ENCODE measurements around the gene DDIT3. TPM values are rescaled to one million over a fixed set of nuclear protein-coding genes. Genes with fewer than 3 reads are reported as not detected.

The DDIT3 gene
- total and polyA plus RNA-seq, 2 of the 8 experiments (the other 6 are each of a cell fraction or from before 2014, with no cell fraction given), result 4.9 to 5.7 TPM

DNA sequence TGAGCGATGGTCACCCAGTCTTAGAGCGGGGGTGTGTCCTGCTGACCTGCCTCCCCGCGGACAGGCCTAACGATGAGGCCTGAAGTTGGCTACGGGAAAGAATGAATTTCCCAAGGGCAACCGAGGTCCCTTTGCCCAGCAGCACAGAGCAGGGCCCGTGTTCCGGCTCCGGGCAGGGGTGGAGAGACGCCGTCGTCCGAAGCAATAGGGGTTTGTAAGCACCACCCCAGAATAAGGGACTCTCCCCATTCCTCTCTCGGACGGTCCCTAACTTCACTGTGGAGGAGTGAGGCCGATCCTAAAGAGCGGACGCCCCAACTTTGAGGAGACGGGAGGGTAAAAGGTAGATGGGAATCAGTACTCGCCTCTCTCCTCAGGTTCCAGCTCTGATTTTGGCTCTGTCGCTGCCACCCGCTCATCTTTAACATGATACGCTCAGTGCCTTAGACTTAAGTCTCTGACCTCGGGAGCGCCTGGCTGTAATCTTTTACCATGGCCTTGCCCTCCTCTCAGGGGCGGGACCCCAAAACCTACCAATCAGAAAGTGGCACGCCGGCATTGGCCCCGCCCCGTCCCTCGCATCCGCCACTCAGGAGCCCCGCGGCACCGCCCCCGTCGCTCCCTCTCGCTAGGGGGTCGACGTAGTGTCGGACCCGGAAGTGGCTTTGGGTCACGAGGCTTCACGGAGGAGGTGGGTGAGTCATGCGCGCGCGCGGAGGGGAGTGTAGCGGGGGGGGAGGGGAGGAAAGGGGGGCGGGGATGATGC is at the start of gene DDIT3 (continued):
- no peak for TF ChIP-seq POU5F1 (IDR thresholded peaks at IDR 0.05; ENCODE audit: low read depth, low read length)
- no peak for TF ChIP-seq ZNF274 (IDR thresholded peaks at IDR 0.05; ENCODE audit: borderline replicate concordance, extremely low read depth, low read length)
- TF ChIP-seq, protein P1, sequence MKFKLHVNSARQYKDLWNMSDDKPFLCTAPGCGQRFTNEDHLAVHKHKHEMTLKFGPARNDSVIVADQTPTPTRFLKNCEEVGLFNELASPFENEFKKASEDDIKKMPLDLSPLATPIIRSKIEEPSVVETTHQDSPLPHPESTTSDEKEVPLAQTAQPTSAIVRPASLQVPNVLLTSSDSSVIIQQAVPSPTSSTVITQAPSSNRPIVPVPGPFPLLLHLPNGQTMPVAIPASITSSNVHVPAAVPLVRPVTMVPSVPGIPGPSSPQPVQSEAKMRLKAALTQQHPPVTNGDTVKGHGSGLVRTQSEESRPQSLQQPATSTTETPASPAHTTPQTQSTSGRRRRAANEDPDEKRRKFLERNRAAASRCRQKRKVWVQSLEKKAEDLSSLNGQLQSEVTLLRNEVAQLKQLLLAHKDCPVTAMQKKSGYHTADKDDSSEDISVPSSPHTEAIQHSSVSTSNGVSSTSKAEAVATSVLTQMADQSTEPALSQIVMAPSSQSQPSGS (IDR thresholded peaks at IDR 0.05; ENCODE audit: low read length), result no peak; the same call in 1 of the 2 replicates
- no peak for TF ChIP-seq CEBPB (IDR thresholded peaks at IDR 0.05; ENCODE audit: low read depth, low read length)
- no peak for TF ChIP-seq TCF12 (IDR thresholded peaks at IDR 0.05; ENCODE audit: low read depth, low read length)
- peak; percentile 72 for TF ChIP-seq CREB1 (IDR thresholded peaks at IDR 0.05)
- TF ChIP-seq EGR1 (IDR thresholded peaks at IDR 0.05; ENCODE audit: borderline replicate concordance, low read depth, low read length), result peak; percentile 73
- peak; percentile 79; the same call in 1 of the 2 replicates for TF ChIP-seq SP1 (IDR thresholded peaks at IDR 0.05; ENCODE audit: low read depth, low read length)
- no peak for TF ChIP-seq KDM5A (IDR thresholded peaks at IDR 0.05; ENCODE audit: low read length)
- no peak for TF ChIP-seq NRF1 (IDR thresholded peaks at IDR 0.05; ENCODE audit: low read depth, low read length)
- peak; percentile 27; the same call in 1 of the 2 replicates for TF ChIP-seq CHD1 (IDR thresholded peaks at IDR 0.05; ENCODE audit: low read depth, low read length)
- no peak for TF ChIP-seq FOSL1 (IDR thresholded peaks at IDR 0.05; ENCODE audit: insufficient read depth, low read depth, low read length)
- TF ChIP-seq SIN3A (conservative IDR thresholded peaks at IDR 0.05 in 1 of 2, IDR thresholded peaks at IDR 0.05 in 1 of 2; ENCODE audit: low read depth in 1 of 2, low read length in 2 of 2), result peak; percentile 65 to 86; a peak in 2 of 4 replicates
- TF ChIP-seq CTBP2 (IDR thresholded peaks at IDR 0.05; ENCODE audit: borderline replicate concordance, insufficient read depth, insufficient read length, low read length), result no peak
- TF ChIP-seq POLR2AphosphoS5 (IDR thresholded peaks at IDR 0.05; ENCODE audit: low read depth, low read length), result peak; percentile 96
- TF ChIP-seq RAD21 (IDR thresholded peaks at IDR 0.05 in 1 of 2, conservative IDR thresholded peaks at IDR 0.05 in 1 of 2; ENCODE audit: low read depth in 2 of 2, low read length in 2 of 2), result no peak
- TF ChIP-seq GTF2F1 (IDR thresholded peaks at IDR 0.05; ENCODE audit: borderline replicate concordance, low read depth, low read length), result peak; percentile 82
- TF ChIP-seq SRF (IDR thresholded peaks at IDR 0.05; ENCODE audit: low read depth, low read length), result no peak
- TF ChIP-seq TAF7 (optimal IDR thresholded peaks at IDR 0.05; ENCODE audit: borderline replicate concordance, low read depth, low read length), result peak; percentile 95
- TF ChIP-seq CTCF (IDR thresholded peaks at IDR 0.05; ENCODE audit: control extremely low read depth in 1 of 3, insufficient read depth in 1 of 3, low read depth in 1 of 3, low read length in 3 of 3), result no peak; a peak in 1 of 4 replicates

All from H1 (cell line).